SIG-M5 (cell line): Measurements from ENCODE around the gene MYH9.

Source experiments
- DNase-seq: peaks from one replicate; lab custom pipeline; 2025; lab: John Stamatoyannopoulos, UW

The MYH9 gene

GRCh38 chr22:36386351-36386899, 1.3 kb downstream of the MYH9 start:
- no peak for DNase-seq

- no peak for DNase-seq
Measured at GRCh38 chr22:36385491-36386350, 2.0 kb downstream of the MYH9 start.

GRCh38 chr22:36384766-36385481, 2.8 kb downstream of the MYH9 start:
- no peak for DNase-seq

GRCh38 chr22:36383110-36383581, 4.6 kb downstream of the MYH9 start:
- DNase-seq, result no peak

- DNase-seq, result no peak
Measured at GRCh38 chr22:36381513-36382128, 6.1 kb downstream of the MYH9 start.

GRCh38 chr22:36379593-36380361, 8.0 kb downstream of the MYH9 start:
- no peak for DNase-seq

- no peak for DNase-seq
Measured at GRCh38 chr22:36378869-36379217, 8.9 kb downstream of the MYH9 start.

GRCh38 chr22:36378080-36378868, 9.5 kb downstream of the MYH9 start:
- DNase-seq, result no peak

GRCh38 chr22:36377022-36377631, 10.6 kb downstream of the MYH9 start:
- no peak for DNase-seq

GRCh38 chr22:36376265-36376664, 11.5 kb downstream of the MYH9 start:
- DNase-seq, result no peak

- no peak for DNase-seq
Measured at GRCh38 chr22:36375071-36375980, 12.4 kb downstream of the MYH9 start.

- no peak for DNase-seq
Measured at GRCh38 chr22:36374603-36375024, 13.2 kb downstream of the MYH9 start.

- peak; percentile 32 for DNase-seq
Measured at GRCh38 chr22:36373258-36373579, 14.5 kb downstream of the MYH9 start.

- no peak for DNase-seq
Measured at GRCh38 chr22:36371920-36372319, 15.8 kb downstream of the MYH9 start.

GRCh38 chr22:36369922-36370791, 17.6 kb downstream of the MYH9 start:
- DNase-seq, result no peak

GRCh38 chr22:36369004-36369921, 18.5 kb downstream of the MYH9 start:
- DNase-seq, result no peak

GRCh38 chr22:36368359-36368983, 19.3 kb downstream of the MYH9 start:
- no peak for DNase-seq
